Measurements from ENCODE around the gene EFHD2. TPM values are rescaled to one million over a fixed set of nuclear protein-coding genes. Genes with fewer than 3 reads are reported as not detected.
A peak's percentile ranks its signal among the peaks of the same experiment; 100 is the strongest.
"Not testable (repeated sequence)": the region's sequence is repeated elsewhere in the genome, so short reads cannot be mapped to it uniquely, and the experiment has no call there.

Gene EFHD2
- polyA plus RNA-seq, 2 donors = 32.5 to 38.0 TPM

DNA sequence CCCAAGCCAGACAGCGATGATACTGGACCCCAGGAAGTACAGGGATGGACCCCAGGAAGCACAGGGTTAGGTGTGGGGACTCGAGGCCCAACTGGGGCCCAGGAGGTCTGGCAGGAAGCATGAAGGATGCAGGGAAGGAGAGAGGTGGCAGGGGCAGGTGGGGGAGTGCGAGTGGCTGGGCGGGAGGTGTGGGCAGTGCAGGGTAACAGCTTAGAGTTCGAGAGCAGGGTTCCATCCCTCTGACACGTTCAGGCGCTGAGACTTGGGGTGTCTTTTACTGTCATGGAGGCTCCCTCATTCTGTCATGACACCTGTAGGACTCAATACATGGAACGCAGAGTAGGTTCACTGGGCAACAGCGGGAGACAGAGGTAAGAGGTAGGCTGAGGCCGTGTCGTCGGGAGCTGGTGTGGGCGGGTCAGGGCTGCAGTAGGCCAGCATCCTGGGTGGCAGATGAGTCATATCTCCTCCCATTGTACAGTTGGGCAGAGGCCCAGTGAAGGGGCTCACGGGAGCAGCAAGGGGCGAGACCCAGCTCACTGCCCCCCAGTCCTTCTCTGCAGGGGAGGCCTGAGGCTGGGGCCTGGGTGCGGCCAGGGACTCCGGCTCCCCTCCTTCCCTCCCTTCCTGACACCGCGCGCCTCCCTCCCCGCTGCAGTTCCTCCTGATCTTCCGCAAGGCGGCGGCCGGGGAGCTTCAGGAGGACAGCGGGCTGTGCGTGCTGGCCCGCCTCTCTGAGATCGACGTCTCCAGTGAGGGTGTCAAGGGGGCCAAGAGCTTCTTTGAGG lies 17.0 kb downstream of the EFHD2 start:
- 55 to 59% methylated on average over 27 to 30 of the region's 30 CpGs for WGBS, 2 donors
- peaks cover 3 to 15% of the 10 kb centered on the region in 2 donors for H3K4me1 ChIP-seq (ENCODE audit: control insufficient read depth in 2 of 2, insufficient read depth in 2 of 2, low read length in 1 of 2)
- peaks cover 0 to 12% of the 10 kb centered on the region in 2 donors for H3K36me3 ChIP-seq (ENCODE audit: control insufficient read depth in 2 of 2, insufficient read depth in 2 of 2, low read length in 1 of 2)
- peak overlapping the region in 1 of 2 donors; percentile 53 for H3K27ac ChIP-seq (ENCODE audit: low read depth in 2 of 2, low read length in 1 of 2)
- no peaks in the 10 kb centered on the region for H3K27me3 ChIP-seq (ENCODE audit: control insufficient read depth in 1 of 2, insufficient read depth in 2 of 2, low read length in 2 of 2)
- no peaks in the 10 kb centered on the region for H3K9me3 ChIP-seq (ENCODE audit: control insufficient read depth in 2 of 2, insufficient read depth in 1 of 2, low read depth in 1 of 2, low read length in 1 of 2)
- no peak overlapping the region for H3K4me3 ChIP-seq (ENCODE audit: low read depth in 1 of 2, low read length in 2 of 2)

DNA sequence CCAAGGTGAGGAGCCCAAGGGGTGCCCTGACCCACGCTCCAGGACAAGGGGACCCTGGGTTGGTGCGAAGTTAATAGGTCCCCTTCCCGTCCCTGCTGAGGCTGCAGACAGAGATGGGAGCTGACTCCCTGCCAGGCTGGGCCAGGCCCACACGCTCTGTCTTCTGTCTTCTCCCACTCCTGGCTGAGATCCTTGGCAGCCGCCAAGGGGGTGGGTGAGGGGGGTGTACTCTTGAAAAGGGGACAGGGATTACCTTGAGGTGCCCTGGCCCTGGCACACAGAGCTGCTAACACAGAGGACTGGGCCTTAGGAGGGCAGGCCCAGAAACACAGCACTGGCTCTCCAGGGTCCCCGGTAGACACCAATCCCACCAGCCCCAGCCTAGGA lies 17.6 kb downstream of the EFHD2 start:
- peaks cover 3 to 15% of the 10 kb centered on the region in 2 donors for H3K4me1 ChIP-seq (ENCODE audit: control insufficient read depth in 2 of 2, insufficient read depth in 2 of 2, low read length in 1 of 2)
- H3K4me3 ChIP-seq (ENCODE audit: low read depth in 1 of 2, low read length in 2 of 2) = no peak overlapping the region
- WGBS, 2 donors = 63 to 65% methylated on average over 6 of the region's 6 CpGs
- peaks cover 0 to 12% of the 10 kb centered on the region in 2 donors for H3K36me3 ChIP-seq (ENCODE audit: control insufficient read depth in 2 of 2, insufficient read depth in 2 of 2, low read length in 1 of 2)
- no peaks in the 10 kb centered on the region for H3K9me3 ChIP-seq (ENCODE audit: control insufficient read depth in 2 of 2, insufficient read depth in 1 of 2, low read depth in 1 of 2, low read length in 1 of 2)
- H3K27ac ChIP-seq (ENCODE audit: low read depth in 2 of 2, low read length in 1 of 2) = peak overlapping the region in 1 of 2 donors; percentile 53
- H3K27me3 ChIP-seq (ENCODE audit: control insufficient read depth in 1 of 2, insufficient read depth in 2 of 2, low read length in 2 of 2) = no peaks in the 10 kb centered on the region

DNA sequence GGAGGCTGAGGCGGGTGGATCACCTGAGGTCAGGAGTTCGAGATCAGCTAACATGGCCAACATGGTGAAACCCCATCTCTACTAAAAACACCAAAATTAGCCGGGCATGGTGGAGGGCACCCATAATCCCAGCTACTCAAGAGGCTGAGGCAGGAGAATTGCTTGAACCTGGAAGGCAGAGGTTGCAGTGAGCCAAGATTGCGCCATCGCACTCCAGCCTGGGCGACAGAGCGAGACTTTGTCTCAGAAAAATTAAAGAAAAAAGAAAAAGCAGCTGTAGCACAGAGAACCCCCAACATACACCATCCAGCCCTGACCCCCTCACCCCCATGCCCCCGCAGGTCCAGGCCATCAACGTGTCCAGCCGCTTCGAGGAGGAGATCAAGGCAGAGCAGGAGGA lies 18.6 kb downstream of the EFHD2 start:
- not testable (repeated sequence) for H3K9me3 ChIP-seq (ENCODE audit: control insufficient read depth in 2 of 2, insufficient read depth in 1 of 2, low read depth in 1 of 2, low read length in 1 of 2); H3K27me3 ChIP-seq (ENCODE audit: control insufficient read depth in 1 of 2, insufficient read depth in 2 of 2, low read length in 2 of 2); H3K4me3 ChIP-seq (ENCODE audit: low read depth in 1 of 2, low read length in 2 of 2); H3K27ac ChIP-seq (ENCODE audit: low read depth in 2 of 2, low read length in 1 of 2)
- Histone ChIP-seq H3K36me3 (ENCODE audit: control insufficient read depth in 2 of 2, insufficient read depth in 2 of 2, low read length in 1 of 2) (peaks cover 0 to 12% of the 10 kb centered on the region in 2 donors), H3K4me1 (ENCODE audit: control insufficient read depth in 2 of 2, insufficient read depth in 2 of 2, low read length in 1 of 2) (peaks cover 3 to 12% of the 10 kb centered on the region in 2 donors)
- 89 to 93% methylated on average over 11 of the region's 11 CpGs for WGBS, 2 donors

DNA sequence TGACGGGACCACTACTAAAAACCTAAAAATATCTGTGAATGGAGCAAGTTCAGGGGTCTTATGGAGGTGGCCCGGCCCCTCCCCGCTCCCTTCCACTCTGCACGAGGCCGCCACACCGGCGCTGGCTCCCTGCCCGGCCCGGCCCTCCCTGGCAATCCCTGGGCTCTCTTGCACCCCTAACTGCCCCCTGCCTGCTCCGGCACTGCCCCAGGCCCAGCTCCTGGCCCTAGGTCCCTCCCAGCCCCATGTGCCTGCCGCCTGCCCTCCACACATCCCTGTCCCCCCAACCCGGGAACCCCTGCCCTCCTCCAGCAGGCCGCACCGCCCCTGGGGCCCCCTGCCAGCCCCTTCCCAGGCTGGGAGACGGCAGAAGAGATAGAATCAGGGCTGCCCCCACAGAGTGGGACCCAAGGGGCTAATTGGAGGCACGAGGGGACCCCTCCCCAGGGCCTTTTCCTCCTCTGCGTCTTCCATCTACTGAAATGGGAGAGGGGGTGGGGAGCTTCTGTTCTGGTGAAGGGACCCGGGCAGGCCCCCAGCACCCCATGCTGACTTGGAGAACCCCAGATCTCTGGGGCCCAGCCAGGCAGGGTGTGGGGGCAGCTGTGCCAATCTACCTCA lies 19.2 kb downstream of the EFHD2 start:
- H3K9me3 ChIP-seq (ENCODE audit: control insufficient read depth in 2 of 2, insufficient read depth in 1 of 2, low read depth in 1 of 2, low read length in 1 of 2) = no peaks in the 10 kb centered on the region
- no peak overlapping the region for H3K27ac ChIP-seq (ENCODE audit: low read depth in 2 of 2, low read length in 1 of 2)
- WGBS, 2 donors = 86 to 87% methylated on average over 17 to 18 of the region's 18 CpGs
- H3K36me3 ChIP-seq (ENCODE audit: control insufficient read depth in 2 of 2, insufficient read depth in 2 of 2, low read length in 1 of 2) = peaks cover 0 to 12% of the 10 kb centered on the region in 2 donors
- H3K27me3 ChIP-seq (ENCODE audit: control insufficient read depth in 1 of 2, insufficient read depth in 2 of 2, low read length in 2 of 2) = no peaks in the 10 kb centered on the region
- H3K4me1 ChIP-seq (ENCODE audit: control insufficient read depth in 2 of 2, insufficient read depth in 2 of 2, low read length in 1 of 2) = peaks cover 3 to 12% of the 10 kb centered on the region in 2 donors
- H3K4me3 ChIP-seq (ENCODE audit: low read depth in 1 of 2, low read length in 2 of 2) = no peak overlapping the region

- H3K36me3 ChIP-seq (ENCODE audit: control insufficient read depth in 2 of 2, insufficient read depth in 2 of 2, low read length in 1 of 2) = peaks cover 0 to 12% of the 10 kb centered on the region in 2 donors
- no peak overlapping the region for H3K4me3 ChIP-seq (ENCODE audit: low read depth in 1 of 2, low read length in 2 of 2)
- no peaks in the 10 kb centered on the region for H3K9me3 ChIP-seq (ENCODE audit: control insufficient read depth in 2 of 2, insufficient read depth in 1 of 2, low read depth in 1 of 2, low read length in 1 of 2)
- peaks cover 3 to 6% of the 10 kb centered on the region in 2 donors for H3K4me1 ChIP-seq (ENCODE audit: control insufficient read depth in 2 of 2, insufficient read depth in 2 of 2, low read length in 1 of 2)
- 75 to 77% methylated on average over 19 of the region's 19 CpGs for WGBS, 2 donors
- no peaks in the 10 kb centered on the region for H3K27me3 ChIP-seq (ENCODE audit: control insufficient read depth in 1 of 2, insufficient read depth in 2 of 2, low read length in 2 of 2)
- no peak overlapping the region for H3K27ac ChIP-seq (ENCODE audit: low read depth in 2 of 2, low read length in 1 of 2)
Observed at GRCh38 chr1:15429701-15430149, 20.0 kb downstream of the EFHD2 start.

DNA sequence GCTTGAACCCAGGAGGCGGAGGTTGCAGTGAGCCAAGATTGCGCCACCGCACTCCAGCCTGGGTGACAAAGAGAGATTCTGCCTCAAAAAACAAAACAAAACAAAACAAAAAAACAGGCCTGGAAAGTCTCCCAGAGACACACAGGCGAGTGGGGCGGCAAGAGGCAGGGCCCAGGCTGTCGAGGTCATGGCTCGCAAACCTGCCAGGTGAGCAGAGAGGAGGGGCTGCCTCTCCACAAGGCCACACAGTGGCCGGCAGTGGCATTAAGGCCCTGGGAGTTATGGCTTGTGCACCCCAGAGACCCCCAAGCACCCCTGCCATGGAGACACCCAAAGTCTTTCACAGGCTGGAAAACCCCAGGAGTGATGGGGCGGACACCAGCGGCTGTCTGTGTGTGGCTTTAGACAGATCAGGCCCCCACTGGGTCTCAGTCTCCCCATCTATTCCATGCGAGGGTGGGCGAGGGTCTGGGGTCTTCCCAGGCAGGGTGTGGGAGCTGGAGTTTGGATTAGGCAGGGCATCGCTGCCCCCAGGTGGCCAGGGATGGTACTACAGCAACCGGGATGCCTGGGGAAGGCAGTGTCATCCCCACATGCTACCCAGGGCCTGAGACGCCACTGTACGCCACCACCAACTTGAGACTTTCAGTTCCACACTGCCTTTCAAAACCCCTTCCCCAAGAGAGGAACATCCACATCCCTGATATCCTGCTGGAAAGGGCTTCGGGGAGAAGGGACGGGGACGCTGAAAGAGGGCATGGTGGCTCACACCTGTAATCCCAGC lies 21.3 kb downstream of the EFHD2 start:
- H3K27me3 ChIP-seq (ENCODE audit: control insufficient read depth in 1 of 2, insufficient read depth in 2 of 2, low read length in 2 of 2) = no peaks in the 10 kb centered on the region
- H3K36me3 ChIP-seq (ENCODE audit: control insufficient read depth in 2 of 2, insufficient read depth in 2 of 2, low read length in 1 of 2) = peaks cover 0 to 9% of the 10 kb centered on the region in 2 donors
- WGBS, 2 donors = 52 to 61% methylated on average over 19 of the region's 19 CpGs
- H3K4me1 ChIP-seq (ENCODE audit: control insufficient read depth in 2 of 2, insufficient read depth in 2 of 2, low read length in 1 of 2) = peaks cover 2 to 3% of the 10 kb centered on the region in 2 donors
- no peak overlapping the region for H3K4me3 ChIP-seq (ENCODE audit: low read depth in 1 of 2, low read length in 2 of 2)
- H3K9me3 ChIP-seq (ENCODE audit: control insufficient read depth in 2 of 2, insufficient read depth in 1 of 2, low read depth in 1 of 2, low read length in 1 of 2) = no peaks in the 10 kb centered on the region
- no peak overlapping the region for H3K27ac ChIP-seq (ENCODE audit: low read depth in 2 of 2, low read length in 1 of 2)

GRCh38 chr1:15431571-15431948 lies 21.9 kb downstream of the EFHD2 start:
- Histone ChIP-seq H3K36me3 (ENCODE audit: control insufficient read depth in 2 of 2, insufficient read depth in 2 of 2, low read length in 1 of 2) (peaks cover 0 to 8% of the 10 kb centered on the region in 2 donors), H3K27me3 (ENCODE audit: control insufficient read depth in 1 of 2, insufficient read depth in 2 of 2, low read length in 2 of 2) (no peaks in the 10 kb centered on the region), H3K9me3 (ENCODE audit: control insufficient read depth in 2 of 2, insufficient read depth in 1 of 2, low read depth in 1 of 2, low read length in 1 of 2) (no peaks in the 10 kb centered on the region), H3K27ac (ENCODE audit: low read depth in 2 of 2, low read length in 1 of 2) (no peak overlapping the region), H3K4me1 (ENCODE audit: control insufficient read depth in 2 of 2, insufficient read depth in 2 of 2, low read length in 1 of 2) (no peaks in the 10 kb centered on the region), H3K4me3 (ENCODE audit: low read depth in 1 of 2, low read length in 2 of 2) (no peak overlapping the region)
- WGBS, 2 donors = 70 to 77% methylated on average over 4 of the region's 4 CpGs

- no peaks in the 10 kb centered on the region for H3K27me3 ChIP-seq (ENCODE audit: control insufficient read depth in 1 of 2, insufficient read depth in 2 of 2, low read length in 2 of 2)
- peaks cover 0 to 8% of the 10 kb centered on the region in 2 donors for H3K36me3 ChIP-seq (ENCODE audit: control insufficient read depth in 2 of 2, insufficient read depth in 2 of 2, low read length in 1 of 2)
- peaks cover 0 to 2% of the 10 kb centered on the region in 2 donors for H3K4me1 ChIP-seq (ENCODE audit: control insufficient read depth in 2 of 2, insufficient read depth in 2 of 2, low read length in 1 of 2)
- no peak overlapping the region for H3K27ac ChIP-seq (ENCODE audit: low read depth in 2 of 2, low read length in 1 of 2)
- WGBS, 2 donors = 67 to 68% methylated on average over 9 of the region's 9 CpGs
- no peak overlapping the region for H3K4me3 ChIP-seq (ENCODE audit: low read depth in 1 of 2, low read length in 2 of 2)
- no peaks in the 10 kb centered on the region for H3K9me3 ChIP-seq (ENCODE audit: control insufficient read depth in 2 of 2, insufficient read depth in 1 of 2, low read depth in 1 of 2, low read length in 1 of 2)
Observed at GRCh38 chr1:15432324-15432723, 22.6 kb downstream of the EFHD2 start.

- no peak overlapping the region for H3K4me3 ChIP-seq (ENCODE audit: low read depth in 1 of 2, low read length in 2 of 2)
- WGBS, 2 donors = 75 to 86% methylated on average over 9 of the region's 9 CpGs
- no peak overlapping the region for H3K27ac ChIP-seq (ENCODE audit: low read depth in 2 of 2, low read length in 1 of 2)
- H3K36me3 ChIP-seq (ENCODE audit: control insufficient read depth in 2 of 2, insufficient read depth in 2 of 2, low read length in 1 of 2) = peaks cover 0 to 5% of the 10 kb centered on the region in 2 donors
- peaks cover 0 to 2% of the 10 kb centered on the region in 2 donors for H3K4me1 ChIP-seq (ENCODE audit: control insufficient read depth in 2 of 2, insufficient read depth in 2 of 2, low read length in 1 of 2)
- no peaks in the 10 kb centered on the region for H3K9me3 ChIP-seq (ENCODE audit: control insufficient read depth in 2 of 2, insufficient read depth in 1 of 2, low read depth in 1 of 2, low read length in 1 of 2)
- H3K27me3 ChIP-seq (ENCODE audit: control insufficient read depth in 1 of 2, insufficient read depth in 2 of 2, low read length in 2 of 2) = no peaks in the 10 kb centered on the region
Observed at GRCh38 chr1:15433471-15433870, 23.8 kb downstream of the EFHD2 start.

All from esophagus (tissue), 2 donors.